ENCODE results near the gene AHR.
"Not testable (repeated sequence)": the region's sequence is repeated elsewhere in the genome, so short reads cannot be mapped to it uniquely, and the experiment has no call there.

AHR gene

GRCh38 chr7:17342756-17343155 is 44.3 kb downstream of the AHR start:
- no peak for DNase-seq

- no peak for DNase-seq
Measured at GRCh38 chr7:17347401-17347800, 48.9 kb downstream of the AHR start.

GRCh38 chr7:17348932-17349331 is 50.5 kb downstream of the AHR start:
- DNase-seq, result not testable (repeated sequence)

GRCh38 chr7:17350321-17350720 is 51.9 kb downstream of the AHR start:
- not testable (repeated sequence) for DNase-seq

- DNase-seq, result not testable (repeated sequence)
Measured at GRCh38 chr7:17353650-17354419, 55.4 kb downstream of the AHR start.

GRCh38 chr7:17354473-17354872 is 56.0 kb downstream of the AHR start:
- no peak for DNase-seq

GRCh38 chr7:17355050-17355449 is 56.6 kb downstream of the AHR start:
- no peak for DNase-seq

- DNase-seq, result no peak
Measured at GRCh38 chr7:17357952-17358351, 59.5 kb downstream of the AHR start.

GRCh38 chr7:17359610-17360009 is 61.2 kb downstream of the AHR start:
- no peak for DNase-seq

- DNase-seq, result no peak
Measured at GRCh38 chr7:17362439-17363105, 64.1 kb downstream of the AHR start.

GRCh38 chr7:17364671-17365070 is 66.2 kb downstream of the AHR start:
- DNase-seq, result no peak

- DNase-seq, result no peak
Measured at GRCh38 chr7:17365775-17366174, 67.3 kb downstream of the AHR start.

GRCh38 chr7:17367502-17367901 is 69.0 kb downstream of the AHR start:
- no peak for DNase-seq

GRCh38 chr7:17368856-17369524 is 70.5 kb downstream of the AHR start:
- DNase-seq, result no peak

- no peak for DNase-seq
Measured at GRCh38 chr7:17369691-17370426, 71.4 kb downstream of the AHR start.

GRCh38 chr7:17370901-17371585 is 72.6 kb downstream of the AHR start:
- no peak for DNase-seq

GRCh38 chr7:17371671-17372524 is 73.4 kb downstream of the AHR start:
- no peak for DNase-seq

- no peak for DNase-seq
Measured at GRCh38 chr7:17374157-17374556, 75.7 kb downstream of the AHR start.

GRCh38 chr7:17374654-17375053 is 76.2 kb downstream of the AHR start:
- DNase-seq, result no peak

GRCh38 chr7:17376595-17376994 is 78.1 kb downstream of the AHR start:
- no peak for DNase-seq

All from NCI-H2171 treated with DMSO at 0.1 percent for 48 hours (cell line).